ENCODE measurements around the gene SLAMF7. TPM values are rescaled to one million over a fixed set of nuclear protein-coding genes. Genes with fewer than 3 reads are reported as not detected.

SLAMF7 gene
- total RNA-seq, 4 donors from 2014 or later: 0.22 to 0.90 (median 0.51) TPM

DNA sequence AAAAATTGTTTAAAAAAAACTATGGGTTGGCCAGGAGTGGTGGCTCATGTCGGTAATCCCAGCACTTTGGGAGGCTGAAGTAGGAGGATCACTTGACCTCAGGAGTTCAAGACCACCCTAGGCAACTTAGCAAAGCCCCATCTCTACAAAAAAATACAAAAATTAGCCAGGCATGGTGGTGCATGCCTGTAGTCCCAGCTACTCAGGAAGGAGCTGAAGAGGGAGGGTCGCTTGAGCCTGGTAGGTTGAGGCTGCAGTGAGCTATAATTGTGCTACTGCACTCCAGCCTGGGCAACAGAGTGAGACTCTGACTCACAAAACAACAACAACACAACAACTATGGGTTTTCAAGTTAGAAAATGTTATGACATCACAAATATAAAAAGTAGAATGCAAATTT is 16.4 kb downstream of the SLAMF7 start:
- H3K4me3 ChIP-seq: no peak overlapping the region
- WGBS, 2 donors: 93 to 94% methylated on average over 2 of the region's 2 CpGs
- H3K27me3 ChIP-seq: no peaks in the 10 kb centered on the region
- no peaks in the 10 kb centered on the region for H3K9me3 ChIP-seq
- H3K4me1 ChIP-seq: no peaks in the 10 kb centered on the region
- H3K36me3 ChIP-seq: no peaks in the 10 kb centered on the region
- TF ChIP-seq POLR2A (IDR thresholded peaks at IDR 0.05) (no peak), EP300 (IDR thresholded peaks at IDR 0.05) (no peak)
- TF ChIP-seq, protein P1, sequence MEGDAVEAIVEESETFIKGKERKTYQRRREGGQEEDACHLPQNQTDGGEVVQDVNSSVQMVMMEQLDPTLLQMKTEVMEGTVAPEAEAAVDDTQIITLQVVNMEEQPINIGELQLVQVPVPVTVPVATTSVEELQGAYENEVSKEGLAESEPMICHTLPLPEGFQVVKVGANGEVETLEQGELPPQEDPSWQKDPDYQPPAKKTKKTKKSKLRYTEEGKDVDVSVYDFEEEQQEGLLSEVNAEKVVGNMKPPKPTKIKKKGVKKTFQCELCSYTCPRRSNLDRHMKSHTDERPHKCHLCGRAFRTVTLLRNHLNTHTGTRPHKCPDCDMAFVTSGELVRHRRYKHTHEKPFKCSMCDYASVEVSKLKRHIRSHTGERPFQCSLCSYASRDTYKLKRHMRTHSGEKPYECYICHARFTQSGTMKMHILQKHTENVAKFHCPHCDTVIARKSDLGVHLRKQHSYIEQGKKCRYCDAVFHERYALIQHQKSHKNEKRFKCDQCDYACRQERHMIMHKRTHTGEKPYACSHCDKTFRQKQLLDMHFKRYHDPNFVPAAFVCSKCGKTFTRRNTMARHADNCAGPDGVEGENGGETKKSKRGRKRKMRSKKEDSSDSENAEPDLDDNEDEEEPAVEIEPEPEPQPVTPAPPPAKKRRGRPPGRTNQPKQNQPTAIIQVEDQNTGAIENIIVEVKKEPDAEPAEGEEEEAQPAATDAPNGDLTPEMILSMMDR (IDR thresholded peaks at IDR 0.05): no peak
- DNase-seq (ENCODE audit: low spot score in 2 of 2): no peak
- no peak overlapping the region for H3K27ac ChIP-seq

DNA sequence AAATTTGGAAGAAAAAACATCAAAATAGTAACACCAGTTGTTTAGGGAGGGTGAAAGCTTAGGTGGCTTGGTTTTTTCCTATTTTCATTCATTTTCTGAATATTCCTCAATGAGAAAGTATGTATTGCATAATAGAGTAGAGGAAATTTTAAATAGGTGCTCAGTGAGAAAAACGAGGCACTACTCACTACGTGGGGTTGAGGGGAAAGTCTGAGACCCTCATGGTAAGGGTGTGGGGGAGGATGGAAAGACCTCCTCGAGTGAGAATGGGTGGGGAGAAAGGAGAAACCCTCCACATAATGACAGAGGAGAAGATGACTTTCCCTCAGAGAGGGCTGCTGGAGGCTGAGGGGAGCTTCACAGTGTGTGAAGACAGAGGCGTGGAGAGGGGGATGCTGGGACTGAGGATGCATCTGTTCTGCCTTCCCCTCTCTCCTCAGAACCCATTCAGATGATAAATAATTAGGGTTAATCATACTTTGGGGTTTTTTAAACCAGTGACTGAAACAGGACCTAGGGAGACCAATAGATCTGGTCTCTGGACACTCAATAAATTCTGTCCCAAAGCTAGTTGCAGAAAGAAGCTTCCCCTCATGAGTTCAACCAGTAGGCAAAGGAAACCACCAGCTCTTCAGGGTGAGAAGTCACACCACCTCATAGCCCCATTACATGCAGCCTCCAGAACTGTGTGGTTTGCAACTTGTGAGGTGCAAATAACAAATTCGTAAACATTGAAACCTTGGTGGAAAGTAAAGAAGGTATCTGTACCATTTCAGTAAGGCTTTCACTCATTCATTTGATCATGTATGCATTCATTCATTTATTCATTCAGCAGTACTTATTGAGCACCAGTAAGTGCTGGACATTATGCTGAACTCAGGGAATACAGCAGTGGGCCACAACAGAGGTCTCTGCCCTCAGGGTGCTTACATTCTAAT is 17.1 kb downstream of the SLAMF7 start:
- H3K4me1 ChIP-seq: no peaks in the 10 kb centered on the region
- no peaks in the 10 kb centered on the region for H3K9me3 ChIP-seq
- H3K27ac ChIP-seq: no peak overlapping the region
- no peak for DNase-seq (ENCODE audit: low spot score in 2 of 2)
- 67 to 76% methylated on average over 5 of the region's 5 CpGs for WGBS, 2 donors
- no peak for TF ChIP-seq EP300 (IDR thresholded peaks at IDR 0.05)
- TF ChIP-seq, protein P1 (IDR thresholded peaks at IDR 0.05): no peak
- no peak for TF ChIP-seq POLR2A (IDR thresholded peaks at IDR 0.05)
- no peak overlapping the region for H3K4me3 ChIP-seq
- H3K27me3 ChIP-seq: no peaks in the 10 kb centered on the region
- H3K36me3 ChIP-seq: no peaks in the 10 kb centered on the region

DNA sequence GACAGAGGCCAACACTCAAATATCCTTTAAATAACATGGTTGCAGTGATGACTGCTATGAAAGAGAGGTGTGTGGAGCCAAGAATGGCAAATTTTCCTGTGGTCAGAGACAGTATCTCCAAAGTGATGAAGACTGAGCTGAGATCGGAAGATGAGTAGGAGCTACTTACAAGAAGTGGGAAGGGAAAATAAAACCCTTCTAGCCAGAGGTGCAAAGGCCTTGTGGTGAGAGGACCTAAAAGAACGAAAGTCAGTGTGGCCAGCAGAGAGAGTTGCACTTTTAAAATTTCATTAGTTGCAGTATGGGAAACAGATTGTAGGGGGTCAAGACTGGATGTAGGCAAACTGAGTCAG is 17.8 kb downstream of the SLAMF7 start:
- Histone ChIP-seq H3K9me3 (no peaks in the 10 kb centered on the region), H3K4me3 (no peak overlapping the region), H3K27ac (no peak overlapping the region), H3K27me3 (no peaks in the 10 kb centered on the region), H3K36me3 (no peaks in the 10 kb centered on the region), H3K4me1 (no peaks in the 10 kb centered on the region)
- WGBS, 2 donors: 87 to 91% methylated on average over 2 of the region's 2 CpGs
- DNase-seq (ENCODE audit: low spot score in 2 of 2): no peak
- TF ChIP-seq EP300 (IDR thresholded peaks at IDR 0.05): no peak
- TF ChIP-seq, protein P1 (IDR thresholded peaks at IDR 0.05): no peak
- no peak for TF ChIP-seq POLR2A (IDR thresholded peaks at IDR 0.05)

DNA sequence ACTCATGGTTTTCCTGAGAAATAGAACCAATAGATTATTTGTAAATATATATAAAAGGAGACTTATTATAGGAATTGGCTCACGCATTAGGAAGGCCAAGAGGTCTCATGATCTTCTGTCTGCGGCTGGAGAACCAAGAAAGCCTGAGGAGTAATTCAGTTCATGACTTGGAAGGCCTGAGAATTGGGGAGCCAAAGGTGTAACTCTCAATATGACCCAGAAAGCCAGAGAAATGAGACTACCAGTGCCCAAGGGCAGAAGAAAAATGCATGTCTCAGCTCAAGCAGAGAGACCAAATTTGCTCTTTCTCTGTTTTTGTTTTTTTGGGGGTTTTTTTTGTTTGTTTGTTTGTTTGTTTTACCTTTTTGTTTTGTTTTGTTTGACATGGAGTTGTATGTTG is 19.5 kb downstream of the SLAMF7 start:
- 92% methylated on average over 2 of the region's 2 CpGs for WGBS, 2 donors
- no peaks in the 10 kb centered on the region for H3K9me3 ChIP-seq
- TF ChIP-seq POLR2A (IDR thresholded peaks at IDR 0.05) (no peak), EP300 (IDR thresholded peaks at IDR 0.05) (no peak)
- TF ChIP-seq, protein P1 (IDR thresholded peaks at IDR 0.05): no peak

DNA sequence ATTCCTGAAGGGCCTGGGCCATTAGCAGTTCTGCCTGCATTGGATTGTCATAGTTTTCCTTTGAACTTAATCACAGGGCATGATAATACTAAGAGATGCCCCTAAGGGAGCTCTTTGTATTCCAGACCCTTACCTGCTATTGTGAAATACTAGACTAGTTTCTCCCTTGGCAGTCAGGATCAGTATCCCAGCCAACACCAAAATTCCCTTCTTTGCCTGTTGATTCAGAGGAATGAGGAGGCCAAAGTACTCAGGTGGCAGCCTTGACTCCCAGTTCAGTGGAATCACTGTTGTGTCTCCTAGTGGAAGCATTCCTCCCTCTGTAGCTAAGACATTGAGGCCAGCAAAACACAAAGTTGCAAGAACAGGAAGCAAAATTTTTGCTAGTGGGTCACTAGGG is 20.7 kb downstream of the SLAMF7 start:
- DNase-seq (ENCODE audit: low spot score in 2 of 2): no peak
- Histone ChIP-seq H3K36me3 (no peaks in the 10 kb centered on the region), H3K27me3 (no peaks in the 10 kb centered on the region), H3K4me1 (no peaks in the 10 kb centered on the region), H3K27ac (no peak overlapping the region), H3K9me3 (no peaks in the 10 kb centered on the region), H3K4me3 (no peak overlapping the region)
- TF ChIP-seq, protein P1 (IDR thresholded peaks at IDR 0.05): no peak
- TF ChIP-seq POLR2A (IDR thresholded peaks at IDR 0.05) (no peak), EP300 (IDR thresholded peaks at IDR 0.05) (no peak)

More for the DNA sequence above, 19.5 kb downstream of the SLAMF7 start:
- H3K4me1 ChIP-seq: no peaks in the 10 kb centered on the region
- H3K36me3 ChIP-seq: no peaks in the 10 kb centered on the region
- no peaks in the 10 kb centered on the region for H3K27me3 ChIP-seq
- no peak for DNase-seq (ENCODE audit: low spot score in 2 of 2)
- no peak overlapping the region for H3K27ac ChIP-seq
- no peak overlapping the region for H3K4me3 ChIP-seq
